ENCODE measurements around the gene IER3. TPM values are rescaled to one million over a fixed set of nuclear protein-coding genes. Genes with fewer than 3 reads are reported as not detected.
A peak's percentile ranks its signal among the peaks of the same experiment; 100 is the strongest.

Gene IER3
- total and polyA plus RNA-seq, 7 donors, result 3.1 to 321 (median 18.5) TPM

DNA sequence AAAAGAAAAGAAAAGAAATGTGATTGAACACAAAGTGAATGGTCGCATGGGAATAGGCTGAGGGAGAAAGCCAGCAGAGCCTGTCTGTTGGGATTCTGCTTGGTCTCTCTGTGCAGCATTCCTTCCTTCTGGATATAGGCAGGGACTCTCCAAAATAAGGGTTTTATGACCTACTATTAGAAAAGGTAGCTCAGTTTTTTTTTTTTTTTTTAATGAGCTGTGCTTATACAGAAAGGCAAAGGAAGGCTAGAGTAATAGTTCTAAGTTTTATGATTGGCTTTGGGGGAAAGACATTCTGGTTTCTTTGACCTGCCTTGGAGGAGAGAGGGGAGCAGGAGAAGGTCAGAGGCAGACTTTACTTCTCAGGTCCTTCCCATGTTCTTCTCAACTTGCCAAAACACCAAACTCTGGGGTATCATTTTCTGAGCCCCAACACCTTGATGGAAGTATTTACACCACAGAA lies 18.8 kb upstream of the IER3 start:
- intact Hi-C loops (cut with DNase I), result no loop called here
- no peak overlapping the region for H3K27ac ChIP-seq
- H3K36me3 ChIP-seq (ENCODE audit: insufficient read depth in 1 of 2, low read depth in 1 of 2), result no peaks in the 10 kb centered on the region
- no peak overlapping the region for H3K4me3 ChIP-seq
- 97 to 100% (median 98%) methylated on average over 1 of the region's 1 CpG for WGBS, 3 donors
- H3K9me3 ChIP-seq, result no peaks in the 10 kb centered on the region
- ATAC-seq (no peak), DNase-seq (no peak)
- TF ChIP-seq, protein P1, sequence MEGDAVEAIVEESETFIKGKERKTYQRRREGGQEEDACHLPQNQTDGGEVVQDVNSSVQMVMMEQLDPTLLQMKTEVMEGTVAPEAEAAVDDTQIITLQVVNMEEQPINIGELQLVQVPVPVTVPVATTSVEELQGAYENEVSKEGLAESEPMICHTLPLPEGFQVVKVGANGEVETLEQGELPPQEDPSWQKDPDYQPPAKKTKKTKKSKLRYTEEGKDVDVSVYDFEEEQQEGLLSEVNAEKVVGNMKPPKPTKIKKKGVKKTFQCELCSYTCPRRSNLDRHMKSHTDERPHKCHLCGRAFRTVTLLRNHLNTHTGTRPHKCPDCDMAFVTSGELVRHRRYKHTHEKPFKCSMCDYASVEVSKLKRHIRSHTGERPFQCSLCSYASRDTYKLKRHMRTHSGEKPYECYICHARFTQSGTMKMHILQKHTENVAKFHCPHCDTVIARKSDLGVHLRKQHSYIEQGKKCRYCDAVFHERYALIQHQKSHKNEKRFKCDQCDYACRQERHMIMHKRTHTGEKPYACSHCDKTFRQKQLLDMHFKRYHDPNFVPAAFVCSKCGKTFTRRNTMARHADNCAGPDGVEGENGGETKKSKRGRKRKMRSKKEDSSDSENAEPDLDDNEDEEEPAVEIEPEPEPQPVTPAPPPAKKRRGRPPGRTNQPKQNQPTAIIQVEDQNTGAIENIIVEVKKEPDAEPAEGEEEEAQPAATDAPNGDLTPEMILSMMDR (IDR thresholded peaks at IDR 0.05), result no peak
- no peaks in the 10 kb centered on the region for H3K27me3 ChIP-seq (ENCODE audit: insufficient read depth in 3 of 3, low read length in 2 of 3)
- H3K4me1 ChIP-seq, result no peaks in the 10 kb centered on the region

- Histone ChIP-seq H3K27me3 (ENCODE audit: insufficient read depth in 3 of 3, low read length in 2 of 3) (no peaks in the 10 kb centered on the region), H3K27ac (no peak overlapping the region), H3K36me3 (ENCODE audit: insufficient read depth in 1 of 2, low read depth in 1 of 2) (no peaks in the 10 kb centered on the region), H3K4me3 (no peak overlapping the region), H3K9me3 (no peaks in the 10 kb centered on the region), H3K4me1 (peaks cover 9% of the 10 kb centered on the region)
- TF ChIP-seq, protein P1 (IDR thresholded peaks at IDR 0.05), result no peak
- ATAC-seq (no peak), DNase-seq (no peak)
- 89 to 96% (median 93%) methylated on average over 4 of the region's 4 CpGs for WGBS, 3 donors
- intact Hi-C loops (cut with DNase I), result no loop called here
Observed at GRCh38 chr6:30761791-30762429, 17.6 kb upstream of the IER3 start.

DNA sequence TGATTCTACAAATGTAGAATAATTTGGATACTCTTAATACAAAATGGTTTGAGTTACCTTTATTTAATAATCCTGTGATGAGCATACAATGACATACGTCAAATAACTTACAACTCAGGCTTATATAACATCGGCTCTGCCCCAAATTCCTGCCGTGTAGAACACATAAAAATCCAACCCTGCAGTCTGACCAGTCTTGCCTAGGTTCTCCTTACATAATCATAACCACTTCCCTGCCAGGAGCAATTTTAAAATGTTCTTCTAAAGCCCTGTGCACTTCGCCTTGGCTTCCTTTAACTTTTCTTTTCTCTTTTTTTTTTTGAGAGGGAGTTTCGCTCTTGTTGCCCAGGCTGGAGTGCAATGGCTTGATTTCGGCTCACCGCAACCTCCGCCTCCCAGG lies 16.2 kb upstream of the IER3 start:
- no peaks in the 10 kb centered on the region for H3K9me3 ChIP-seq
- H3K4me1 ChIP-seq, result peaks cover 9% of the 10 kb centered on the region
- 84 to 88% (median 87%) methylated on average over 8 of the region's 8 CpGs for WGBS, 3 donors

DNA sequence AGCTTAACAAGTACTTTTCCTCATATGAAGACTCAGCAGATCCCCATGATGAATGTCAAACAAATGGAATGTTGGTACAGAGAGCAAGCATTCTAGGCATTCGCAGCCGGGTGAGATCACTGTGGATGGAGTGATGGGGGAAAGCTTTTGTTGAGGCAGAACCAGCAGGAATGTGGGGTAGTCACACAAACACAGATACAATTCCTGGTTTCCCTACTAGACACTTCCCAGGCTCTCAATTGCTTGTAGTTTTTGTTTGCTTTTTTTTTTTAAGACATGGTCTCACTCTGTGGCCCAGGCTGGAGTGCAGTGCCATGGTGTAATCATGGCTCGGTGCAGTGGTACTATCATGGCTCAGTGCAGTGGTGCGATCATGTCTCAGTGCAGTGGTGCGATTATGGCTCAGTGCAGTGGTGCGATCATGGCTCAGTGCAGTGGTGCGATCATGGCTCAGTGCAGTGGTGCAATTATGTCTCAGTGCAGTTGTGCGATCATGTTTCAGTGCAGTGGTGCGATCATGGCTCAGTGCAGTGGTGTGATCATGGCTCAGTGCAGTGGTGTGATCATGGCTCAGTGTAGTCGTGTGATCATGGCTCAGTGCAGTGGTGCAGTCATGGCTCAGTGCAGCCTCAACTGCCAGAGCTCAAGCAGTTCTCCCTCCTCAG lies 15.4 kb upstream of the IER3 start:
- Histone ChIP-seq H3K9me3 (no peaks in the 10 kb centered on the region), H3K27me3 (ENCODE audit: insufficient read depth in 3 of 3, low read length in 2 of 3) (no peaks in the 10 kb centered on the region), H3K4me1 (peaks cover 9% of the 10 kb centered on the region), H3K27ac (no peak overlapping the region), H3K4me3 (no peak overlapping the region), H3K36me3 (ENCODE audit: insufficient read depth in 1 of 2, low read depth in 1 of 2) (no peaks in the 10 kb centered on the region)
- intact Hi-C loops (cut with DNase I), result no loop called here
- TF ChIP-seq, protein P1 (IDR thresholded peaks at IDR 0.05), result no peak
- DNase-seq, result no peak
- ATAC-seq, result peak in 3 of 4 donors; percentile 60 to 71 (median 70)
- 83 to 88% (median 84%) methylated on average over 10 of the region's 10 CpGs for WGBS, 3 donors

More for the DNA sequence above, 16.2 kb upstream of the IER3 start:
- Histone ChIP-seq H3K27ac (no peak overlapping the region), H3K4me3 (no peak overlapping the region), H3K27me3 (ENCODE audit: insufficient read depth in 3 of 3, low read length in 2 of 3) (no peaks in the 10 kb centered on the region), H3K36me3 (ENCODE audit: insufficient read depth in 1 of 2, low read depth in 1 of 2) (no peaks in the 10 kb centered on the region)
- intact Hi-C loops (cut with DNase I), result no loop called here
- DNase-seq (no peak), ATAC-seq (no peak)
- TF ChIP-seq, protein P1 (IDR thresholded peaks at IDR 0.05), result no peak

Measured in psoas muscle (tissue), 8 donors.